Hepatocyte (in vitro differentiated cells): ENCODE data around the gene ITPR1.

Experiments used
- EZH2 ChIP-seq: fragments of 200-600 bp; sonication (generic); IDR thresholded peaks from 2 replicates; pipeline ENCODE4 v1.6.1; 2016; ENCODE audit warnings: antibody characterized with exemption, mild to moderate bottlenecking, borderline replicate concordance
- EZH2phosphoT487 ChIP-seq: fragments of 200-600 bp; sonication (generic); IDR thresholded peaks from one replicate; pipeline ENCODE4 v1.6.1; 2018; ENCODE audit warnings: antibody characterized with exemption, mild to moderate bottlenecking, low read depth, moderate library complexity; ENCODE audit not compliant: unreplicated experiment, severe bottlenecking
- TF ChIP-seq, protein P1 (sequence below): fragments of 200-600 bp; sonication (generic); IDR thresholded peaks from 2 replicates; pipeline ENCODE4 v1.5.1; 2016; ENCODE audit warnings: antibody characterized with exemption, mild to moderate bottlenecking; ENCODE audit not compliant: poor library complexity

DNA sequence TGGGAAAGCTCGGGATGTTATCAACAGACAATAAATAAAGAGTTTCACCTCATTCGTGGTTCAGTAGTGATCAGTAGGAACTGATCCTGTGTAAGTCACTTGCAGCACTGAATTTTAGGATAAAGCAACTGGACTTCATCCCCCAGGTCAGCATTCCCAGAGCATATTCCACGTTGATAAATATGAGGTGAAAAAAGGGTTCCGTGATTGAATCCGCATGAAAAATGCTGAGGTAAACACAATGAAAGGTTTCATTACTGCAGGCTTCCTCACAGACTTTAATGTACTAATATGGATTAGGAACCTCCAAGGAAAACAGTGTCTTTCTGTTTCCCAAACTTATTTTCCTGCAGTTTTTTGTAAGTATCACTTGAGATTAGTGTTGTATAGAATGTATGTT lies 308.7 kb downstream of the ITPR1 start:
- TF ChIP-seq EZH2 (no peak), EZH2phosphoT487 (no peak)
- TF ChIP-seq, protein P1, sequence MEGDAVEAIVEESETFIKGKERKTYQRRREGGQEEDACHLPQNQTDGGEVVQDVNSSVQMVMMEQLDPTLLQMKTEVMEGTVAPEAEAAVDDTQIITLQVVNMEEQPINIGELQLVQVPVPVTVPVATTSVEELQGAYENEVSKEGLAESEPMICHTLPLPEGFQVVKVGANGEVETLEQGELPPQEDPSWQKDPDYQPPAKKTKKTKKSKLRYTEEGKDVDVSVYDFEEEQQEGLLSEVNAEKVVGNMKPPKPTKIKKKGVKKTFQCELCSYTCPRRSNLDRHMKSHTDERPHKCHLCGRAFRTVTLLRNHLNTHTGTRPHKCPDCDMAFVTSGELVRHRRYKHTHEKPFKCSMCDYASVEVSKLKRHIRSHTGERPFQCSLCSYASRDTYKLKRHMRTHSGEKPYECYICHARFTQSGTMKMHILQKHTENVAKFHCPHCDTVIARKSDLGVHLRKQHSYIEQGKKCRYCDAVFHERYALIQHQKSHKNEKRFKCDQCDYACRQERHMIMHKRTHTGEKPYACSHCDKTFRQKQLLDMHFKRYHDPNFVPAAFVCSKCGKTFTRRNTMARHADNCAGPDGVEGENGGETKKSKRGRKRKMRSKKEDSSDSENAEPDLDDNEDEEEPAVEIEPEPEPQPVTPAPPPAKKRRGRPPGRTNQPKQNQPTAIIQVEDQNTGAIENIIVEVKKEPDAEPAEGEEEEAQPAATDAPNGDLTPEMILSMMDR = no peak
